Measurements from ENCODE around the gene IQGAP2. TPM values are rescaled to one million over a fixed set of nuclear protein-coding genes. Genes with fewer than 3 reads are reported as not detected.
A peak's percentile ranks its signal among the peaks of the same experiment; 100 is the strongest.

IQGAP2 gene
- total and polyA plus RNA-seq, 9 of the 15 experiments (the other 6 are each of a cell fraction or from before 2014, with no cell fraction given): 8.7 to 23.2 (median 17.4) TPM

GRCh38 chr5:76402251-76402885 is 717 bp upstream of the IQGAP2 start (continued):
- no peak for TF ChIP-seq ZNF512 (tag; IDR thresholded peaks at IDR 0.05)
- no peak for TF ChIP-seq BRCA1 (IDR thresholded peaks at IDR 0.05)
- TF ChIP-seq BRCA1 (CRISPR knock-in tag; IDR thresholded peaks at IDR 0.05): no peak
- TF ChIP-seq EP400 (IDR thresholded peaks at IDR 0.05): peak; percentile 41; the same call in 1 of the 2 replicates
- TF ChIP-seq RFX7 (CRISPR knock-in tag; IDR thresholded peaks at IDR 0.05): no peak
- TF ChIP-seq SIN3A (IDR thresholded peaks at IDR 0.05; ENCODE audit: borderline replicate concordance in 2 of 2, control insufficient read depth in 1 of 2, low read depth in 2 of 2, low read length in 2 of 2): no peak
- no peak for TF ChIP-seq MXI1 (IDR thresholded peaks at IDR 0.05; ENCODE audit: low read depth, low read length)
- peak; percentile 60 for TF ChIP-seq ZNF766 (CRISPR knock-in tag; conservative IDR thresholded peaks at IDR 0.05)
- TF ChIP-seq MNT (conservative IDR thresholded peaks at IDR 0.05): no peak; a peak in 2 of 4 replicates
- peak; percentile 26; the same call in 1 of the 2 replicates for TF ChIP-seq MGA (IDR thresholded peaks at IDR 0.05)
- no peak for TF ChIP-seq ZNF655 (CRISPR knock-in tag; IDR thresholded peaks at IDR 0.05)
